ENCODE results near the gene RETREG2.
A peak's percentile ranks its signal among the peaks of the same experiment; 100 is the strongest.

RETREG2 gene

DNA sequence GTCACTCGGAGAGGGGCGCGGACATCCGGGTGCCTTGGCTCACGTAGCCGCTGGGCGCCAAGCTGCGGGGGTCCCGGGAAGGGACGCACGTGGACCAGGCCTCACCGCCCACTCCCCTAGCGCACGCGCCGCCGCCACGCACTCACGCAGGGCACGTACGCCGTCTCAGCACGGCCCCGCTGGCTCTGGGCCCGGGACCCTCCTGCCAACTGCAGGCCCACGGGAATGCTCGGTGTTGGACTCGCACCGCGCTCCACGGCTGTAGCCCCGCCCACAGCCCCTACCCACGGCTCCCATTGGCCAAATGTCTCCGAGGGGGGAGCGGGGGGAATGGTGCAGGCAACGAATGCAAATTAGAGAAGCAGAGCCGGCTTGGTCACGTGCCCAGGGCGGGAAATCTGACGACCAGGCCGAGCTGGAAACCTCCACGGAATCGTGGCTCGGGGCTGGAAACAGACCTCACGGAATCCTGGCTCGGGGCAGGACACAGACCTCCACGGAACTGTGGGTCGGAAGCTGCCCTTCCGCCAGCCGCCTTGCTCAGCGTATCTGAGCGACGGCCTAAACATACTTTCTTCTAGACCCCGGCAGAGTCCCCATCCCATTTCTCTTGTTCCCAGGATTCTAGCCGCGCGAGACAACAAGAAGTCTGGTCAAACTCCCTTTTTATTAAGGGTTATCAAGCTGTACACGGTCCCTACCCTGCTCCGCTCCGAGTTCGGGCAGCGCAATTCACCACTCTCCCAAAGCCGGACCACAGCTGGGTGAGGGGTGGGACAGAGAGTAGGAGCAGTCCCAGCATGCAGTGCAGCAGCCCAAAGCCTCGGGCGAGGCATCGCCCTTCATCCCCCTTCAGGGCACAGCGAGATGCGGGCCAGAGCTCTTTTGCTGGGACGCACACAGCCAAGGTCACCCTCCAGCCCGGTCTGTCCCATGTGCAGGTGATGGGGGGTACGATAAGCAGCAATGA, 40.9 kb downstream of the RETREG2 start, which contains the start of gene ABCB6:
Gene ABCB6 (minus strand): TSS at position 227 of the 970 bp plus-strand sequence. CDS start 285 bp downstream, outside the sequence.
- H3K27ac ChIP-seq (ENCODE audit: low read length), result peak within 1 kb of the TSS; percentile 69
- H3K4me3 ChIP-seq (ENCODE audit: low read depth in 1 of 2, low read length in 2 of 2), result peak within 1 kb of the TSS; percentile 60 to 75
- H3K36me3 ChIP-seq (ENCODE audit: control insufficient read depth in 1 of 2, insufficient read depth in 2 of 2, low read length in 2 of 2), result peaks cover 42 to 75% of the 10 kb centered on the region in 2 donors
- H3K9me3 ChIP-seq (ENCODE audit: control insufficient read depth in 1 of 2, low read length in 2 of 2), result no peaks in the 10 kb centered on the region
- H3K27me3 ChIP-seq (ENCODE audit: low read depth, low read length), result no peaks in the 10 kb centered on the region
- peaks cover 7 to 35% of the 10 kb centered on the region in 2 donors for H3K4me1 ChIP-seq (ENCODE audit: control insufficient read depth in 1 of 2, insufficient read depth in 2 of 2, low read length in 2 of 2)

DNA sequence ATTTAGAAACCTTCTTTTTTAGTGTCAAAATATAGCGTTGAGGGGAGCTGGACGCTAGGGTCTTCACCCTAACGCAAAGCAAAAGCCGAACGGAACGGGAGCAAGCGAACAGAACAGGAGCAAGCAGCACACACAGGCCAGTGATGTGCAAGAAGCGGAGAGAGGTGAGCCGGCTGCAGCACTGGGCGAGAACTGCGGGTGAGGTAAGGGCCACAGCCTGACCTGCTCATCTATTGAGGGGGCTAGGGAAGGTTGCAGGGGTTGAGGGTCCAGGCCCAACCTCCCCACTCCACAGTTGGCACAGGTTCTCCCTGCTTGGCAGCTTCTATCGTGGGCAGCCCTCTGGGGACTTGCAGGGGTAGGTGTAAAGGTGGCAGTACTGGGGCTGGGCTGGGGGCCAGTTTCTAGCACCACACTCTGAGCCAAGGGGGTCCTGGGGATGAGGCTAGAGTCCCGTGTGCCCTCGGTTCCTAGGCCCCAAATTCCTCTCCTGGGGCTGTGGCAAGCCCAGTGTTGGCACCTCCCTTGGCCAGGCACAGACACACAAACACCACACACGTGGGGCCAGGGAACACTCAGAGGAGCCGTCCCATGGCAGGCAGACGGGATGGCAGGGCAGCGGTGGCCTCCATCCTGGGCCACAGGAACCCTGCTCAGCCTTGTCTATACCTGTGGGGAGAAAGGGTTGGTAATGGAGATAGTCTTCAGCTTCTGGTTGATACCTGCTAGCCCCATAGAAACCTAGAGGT, 41.9 kb downstream of the RETREG2 start:
- H3K27me3 ChIP-seq (ENCODE audit: low read depth, low read length), result no peaks in the 10 kb centered on the region
- H3K9me3 ChIP-seq (ENCODE audit: control insufficient read depth in 1 of 2, low read length in 2 of 2), result no peaks in the 10 kb centered on the region
- peaks cover 47 to 76% of the 10 kb centered on the region in 2 donors for H3K36me3 ChIP-seq (ENCODE audit: control insufficient read depth in 1 of 2, insufficient read depth in 2 of 2, low read length in 2 of 2)
- peak overlapping the region in 1 of 2 donors; percentile 75 for H3K4me3 ChIP-seq (ENCODE audit: low read depth in 1 of 2, low read length in 2 of 2)
- H3K27ac ChIP-seq (ENCODE audit: low read length), result peak overlapping the region; percentile 69
- peaks cover 7 to 35% of the 10 kb centered on the region in 2 donors for H3K4me1 ChIP-seq (ENCODE audit: control insufficient read depth in 1 of 2, insufficient read depth in 2 of 2, low read length in 2 of 2)

DNA sequence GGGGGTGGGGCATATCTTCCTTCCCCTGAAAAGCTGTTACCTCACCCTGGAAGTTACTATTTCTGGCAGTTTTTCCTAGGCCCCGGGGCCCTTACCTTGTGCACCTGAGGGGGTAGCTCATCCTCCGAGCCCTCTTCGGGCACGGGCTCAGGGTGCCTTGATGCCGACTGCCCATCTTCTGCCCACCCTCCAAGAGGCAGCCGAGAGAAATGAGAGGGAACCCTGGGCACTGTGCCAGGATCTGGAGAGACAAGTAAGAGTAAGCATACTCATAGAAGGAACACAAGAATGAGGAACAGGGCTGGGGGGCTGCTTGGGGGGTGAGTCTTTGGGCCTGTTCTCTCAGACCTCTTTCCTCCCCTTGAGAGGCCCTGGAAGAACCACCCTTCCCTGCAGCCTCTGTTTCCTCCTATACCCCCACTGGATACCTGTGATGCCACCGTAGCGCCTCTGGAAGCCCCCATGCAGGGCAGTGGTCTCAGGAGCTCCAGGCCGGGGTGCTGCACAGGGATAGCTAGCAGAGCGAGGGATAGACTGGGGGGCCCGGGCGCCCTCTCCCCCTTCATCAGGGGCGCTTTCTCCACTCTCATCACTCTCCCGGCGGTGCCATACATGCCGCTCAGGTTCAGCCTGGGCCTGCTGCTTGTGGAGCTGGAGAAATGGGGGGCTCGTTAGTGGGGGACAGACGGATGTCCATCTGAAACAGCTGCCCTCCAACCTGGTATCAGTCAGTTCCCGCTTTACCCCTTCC, 42.8 kb downstream of the RETREG2 start:
- H3K4me3 ChIP-seq (ENCODE audit: low read depth in 1 of 2, low read length in 2 of 2), result no peak overlapping the region
- H3K9me3 ChIP-seq (ENCODE audit: control insufficient read depth in 1 of 2, low read length in 2 of 2), result no peaks in the 10 kb centered on the region
- no peaks in the 10 kb centered on the region for H3K27me3 ChIP-seq (ENCODE audit: low read depth, low read length)
- no peak overlapping the region for H3K27ac ChIP-seq (ENCODE audit: low read length)
- peaks cover 7 to 35% of the 10 kb centered on the region in 2 donors for H3K4me1 ChIP-seq (ENCODE audit: control insufficient read depth in 1 of 2, insufficient read depth in 2 of 2, low read length in 2 of 2)
- H3K36me3 ChIP-seq (ENCODE audit: control insufficient read depth in 1 of 2, insufficient read depth in 2 of 2, low read length in 2 of 2), result peaks cover 54 to 77% of the 10 kb centered on the region in 2 donors

DNA sequence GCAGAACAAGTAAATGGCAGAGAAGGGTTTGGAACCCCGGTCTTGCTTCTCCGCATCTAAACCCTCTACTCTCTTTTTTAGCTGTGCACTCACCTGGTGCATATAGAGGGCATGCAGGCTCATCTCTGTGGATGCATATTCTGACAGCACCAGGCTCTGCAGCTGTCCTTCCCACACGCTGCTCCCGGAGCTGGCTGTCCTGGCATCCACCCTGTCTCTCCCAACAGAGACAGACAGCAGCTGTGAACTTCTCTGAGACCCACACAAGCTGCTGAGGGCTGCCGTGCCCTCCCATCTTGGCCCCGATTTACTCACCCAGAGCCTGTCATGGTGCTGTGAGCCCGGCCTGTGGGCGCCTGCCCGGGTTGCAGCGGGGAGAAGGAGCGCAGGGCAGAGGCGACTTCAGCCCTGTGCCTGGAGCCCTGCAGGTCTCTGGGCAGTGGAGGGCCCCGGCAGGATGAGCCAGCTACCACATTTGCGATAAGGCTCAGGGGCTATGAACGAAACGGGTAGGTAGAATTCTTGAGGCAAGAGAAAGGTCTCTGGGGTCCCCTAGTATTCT, 44.0 kb downstream of the RETREG2 start:
- Histone ChIP-seq H3K27ac (ENCODE audit: low read length) (no peak overlapping the region), H3K27me3 (ENCODE audit: low read depth, low read length) (no peaks in the 10 kb centered on the region), H3K4me3 (ENCODE audit: low read depth in 1 of 2, low read length in 2 of 2) (no peak overlapping the region), H3K4me1 (ENCODE audit: control insufficient read depth in 1 of 2, insufficient read depth in 2 of 2, low read length in 2 of 2) (peaks cover 7 to 31% of the 10 kb centered on the region in 2 donors), H3K36me3 (ENCODE audit: control insufficient read depth in 1 of 2, insufficient read depth in 2 of 2, low read length in 2 of 2) (peaks cover 55 to 69% of the 10 kb centered on the region in 2 donors), H3K9me3 (ENCODE audit: control insufficient read depth in 1 of 2, low read length in 2 of 2) (no peaks in the 10 kb centered on the region)

DNA sequence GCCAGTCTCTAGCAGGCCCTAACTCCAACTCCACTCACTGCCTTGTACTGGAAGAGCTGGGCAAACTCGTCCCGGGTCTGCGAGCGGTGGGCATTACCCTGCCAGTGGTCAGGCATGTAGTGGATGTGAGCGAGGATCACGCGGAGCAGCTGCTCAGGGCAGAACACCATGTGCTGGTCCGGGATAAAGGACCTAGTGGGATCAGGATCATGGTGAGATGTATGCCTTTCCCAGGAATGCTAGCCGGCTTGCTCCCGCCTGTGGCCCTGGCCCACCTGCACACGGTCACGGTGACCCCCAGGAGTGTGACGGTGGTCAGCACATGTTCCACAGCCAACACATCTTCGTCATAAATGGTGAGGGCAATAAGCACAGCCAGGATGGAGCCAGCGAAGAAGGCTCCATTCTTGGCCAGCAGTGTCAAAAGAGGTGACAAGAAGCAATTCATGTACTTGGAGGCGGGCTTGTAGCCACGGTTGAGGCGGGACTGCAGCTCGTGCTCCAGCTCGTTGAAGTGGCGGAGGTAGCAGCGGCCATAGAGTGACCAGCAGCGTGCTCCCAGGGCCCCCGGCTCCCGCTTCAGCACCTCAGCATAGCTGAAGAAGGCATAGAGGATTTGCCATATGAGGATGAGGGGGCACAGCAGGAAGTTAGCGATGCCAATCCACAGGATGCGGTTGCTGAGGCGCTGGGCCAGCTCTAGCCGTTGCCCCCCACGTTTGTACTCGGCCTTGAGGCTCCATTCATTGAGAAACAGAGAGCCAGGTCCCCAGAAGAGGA, 45.9 kb downstream of the RETREG2 start:
- H3K36me3 ChIP-seq (ENCODE audit: control insufficient read depth in 1 of 2, insufficient read depth in 2 of 2, low read length in 2 of 2), result peaks cover 55 to 62% of the 10 kb centered on the region in 2 donors

DNA sequence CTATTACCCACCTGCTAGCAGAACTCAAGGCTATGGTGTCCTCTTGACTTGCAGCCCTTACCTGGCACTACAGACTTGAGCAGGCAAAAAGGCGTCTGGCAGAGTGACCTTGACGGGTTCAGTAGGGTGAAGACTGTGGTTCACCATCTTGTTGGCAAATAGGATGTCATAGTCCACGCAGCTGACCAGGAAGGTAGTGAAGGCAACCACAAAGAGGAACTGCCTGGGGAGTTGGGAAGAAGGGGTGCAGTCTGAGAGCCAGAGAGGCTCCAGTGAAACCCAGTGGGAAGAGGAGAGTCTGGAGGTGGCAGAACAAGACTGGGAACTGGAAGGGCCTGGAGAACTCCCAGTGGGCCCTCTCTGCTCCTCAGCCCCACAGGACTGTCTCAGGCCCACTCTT, 47.3 kb downstream of the RETREG2 start:
- H3K36me3 ChIP-seq (ENCODE audit: control insufficient read depth in 1 of 2, insufficient read depth in 2 of 2, low read length in 2 of 2), result peaks cover 55% of the 10 kb centered on the region in 2 donors
- peaks cover 10 to 20% of the 10 kb centered on the region in 2 donors for H3K4me1 ChIP-seq (ENCODE audit: control insufficient read depth in 1 of 2, insufficient read depth in 2 of 2, low read length in 2 of 2)
- no peak overlapping the region for H3K4me3 ChIP-seq (ENCODE audit: low read depth in 1 of 2, low read length in 2 of 2)
- no peaks in the 10 kb centered on the region for H3K9me3 ChIP-seq (ENCODE audit: control insufficient read depth in 1 of 2, low read length in 2 of 2)
- no peak overlapping the region for H3K27ac ChIP-seq (ENCODE audit: low read length)
- no peaks in the 10 kb centered on the region for H3K27me3 ChIP-seq (ENCODE audit: low read depth, low read length)

More for the DNA sequence above, 45.9 kb downstream of the RETREG2 start:
- Histone ChIP-seq H3K9me3 (ENCODE audit: control insufficient read depth in 1 of 2, low read length in 2 of 2) (no peaks in the 10 kb centered on the region), H3K4me3 (ENCODE audit: low read depth in 1 of 2, low read length in 2 of 2) (no peak overlapping the region), H3K27ac (ENCODE audit: low read length) (no peak overlapping the region), H3K4me1 (ENCODE audit: control insufficient read depth in 1 of 2, insufficient read depth in 2 of 2, low read length in 2 of 2) (peaks cover 17 to 29% of the 10 kb centered on the region in 2 donors), H3K27me3 (ENCODE audit: low read depth, low read length) (no peaks in the 10 kb centered on the region)

DNA sequence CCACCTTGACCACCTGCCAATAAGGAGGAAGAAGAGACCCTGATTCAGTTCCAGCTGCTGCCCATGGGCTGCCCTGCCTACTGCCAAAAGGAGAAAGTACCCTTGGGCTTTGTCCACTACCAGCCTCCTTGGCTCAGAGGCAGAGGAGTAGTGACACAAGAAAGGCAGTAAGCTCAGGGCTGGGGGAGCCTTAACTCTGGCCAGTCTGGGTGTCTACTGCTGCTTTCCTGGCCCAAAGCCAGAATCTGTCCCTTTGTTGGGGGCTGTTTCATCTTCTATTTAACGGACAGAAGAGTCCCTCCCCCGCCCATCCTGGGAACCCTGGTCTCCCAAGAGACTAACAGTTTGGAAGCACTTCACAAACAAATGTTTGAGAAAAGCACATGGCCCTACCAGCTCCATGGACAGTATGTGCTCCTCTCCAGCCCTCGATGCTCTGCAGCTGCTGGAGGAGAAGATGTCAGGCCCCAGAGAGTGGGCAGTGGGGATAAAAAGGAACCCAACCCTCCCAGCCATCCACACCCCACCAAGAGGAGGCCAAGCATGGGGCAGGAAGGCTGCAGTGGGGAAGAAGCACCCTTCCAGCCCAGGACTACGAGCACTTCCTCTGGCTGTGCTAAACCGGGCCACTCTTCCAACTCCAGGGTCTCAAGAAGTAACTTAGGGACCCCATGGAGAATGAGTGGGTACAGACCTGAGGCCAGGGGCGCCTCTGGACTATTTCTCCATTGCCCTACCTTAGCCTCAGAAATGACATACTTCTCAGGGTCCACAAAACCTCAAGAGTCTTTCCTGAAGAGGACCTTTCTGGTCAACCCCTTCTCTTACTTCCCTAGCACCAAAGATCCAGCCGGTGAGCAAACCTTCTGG, 50.2 kb downstream of the RETREG2 start:
- Histone ChIP-seq H3K9me3 (ENCODE audit: control insufficient read depth in 1 of 2, low read length in 2 of 2) (no peaks in the 10 kb centered on the region), H3K36me3 (ENCODE audit: control insufficient read depth in 1 of 2, insufficient read depth in 2 of 2, low read length in 2 of 2) (peaks cover 43% of the 10 kb centered on the region in 2 donors), H3K27ac (ENCODE audit: low read length) (peak overlapping the region; percentile 90), H3K4me3 (ENCODE audit: low read depth in 1 of 2, low read length in 2 of 2) (peak overlapping the region; percentile 90 to 94), H3K27me3 (ENCODE audit: low read depth, low read length) (no peaks in the 10 kb centered on the region), H3K4me1 (ENCODE audit: control insufficient read depth in 1 of 2, insufficient read depth in 2 of 2, low read length in 2 of 2) (peaks cover 10 to 29% of the 10 kb centered on the region in 2 donors)

DNA sequence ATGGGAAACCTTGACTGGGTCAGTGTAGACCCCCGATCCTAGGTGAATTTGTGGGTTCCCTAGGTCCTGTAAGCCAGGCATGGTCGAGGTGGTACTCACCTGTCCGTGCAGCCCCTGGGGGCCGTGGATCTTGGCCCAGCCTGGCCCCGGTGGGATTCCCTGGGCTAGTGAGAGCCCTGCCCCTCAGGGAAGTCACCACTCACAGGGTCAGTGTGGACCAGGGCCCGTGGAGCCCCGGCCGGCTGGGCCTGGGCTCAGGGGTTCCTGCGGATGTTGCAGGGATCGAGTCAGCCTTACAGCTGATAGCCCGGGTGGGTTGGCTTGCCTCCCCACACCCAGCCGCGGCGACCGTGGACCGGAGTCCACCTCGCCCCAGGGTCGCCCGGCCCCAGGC, 50.8 kb downstream of the RETREG2 start:
- Histone ChIP-seq H3K27me3 (ENCODE audit: low read depth, low read length) (no peaks in the 10 kb centered on the region), H3K27ac (ENCODE audit: low read length) (peak overlapping the region; percentile 90), H3K4me3 (ENCODE audit: low read depth in 1 of 2, low read length in 2 of 2) (peak overlapping the region; percentile 90 to 94), H3K4me1 (ENCODE audit: control insufficient read depth in 1 of 2, insufficient read depth in 2 of 2, low read length in 2 of 2) (peaks cover 10 to 29% of the 10 kb centered on the region in 2 donors), H3K9me3 (ENCODE audit: control insufficient read depth in 1 of 2, low read length in 2 of 2) (no peaks in the 10 kb centered on the region), H3K36me3 (ENCODE audit: control insufficient read depth in 1 of 2, insufficient read depth in 2 of 2, low read length in 2 of 2) (peaks cover 43% of the 10 kb centered on the region in 2 donors)

DNA sequence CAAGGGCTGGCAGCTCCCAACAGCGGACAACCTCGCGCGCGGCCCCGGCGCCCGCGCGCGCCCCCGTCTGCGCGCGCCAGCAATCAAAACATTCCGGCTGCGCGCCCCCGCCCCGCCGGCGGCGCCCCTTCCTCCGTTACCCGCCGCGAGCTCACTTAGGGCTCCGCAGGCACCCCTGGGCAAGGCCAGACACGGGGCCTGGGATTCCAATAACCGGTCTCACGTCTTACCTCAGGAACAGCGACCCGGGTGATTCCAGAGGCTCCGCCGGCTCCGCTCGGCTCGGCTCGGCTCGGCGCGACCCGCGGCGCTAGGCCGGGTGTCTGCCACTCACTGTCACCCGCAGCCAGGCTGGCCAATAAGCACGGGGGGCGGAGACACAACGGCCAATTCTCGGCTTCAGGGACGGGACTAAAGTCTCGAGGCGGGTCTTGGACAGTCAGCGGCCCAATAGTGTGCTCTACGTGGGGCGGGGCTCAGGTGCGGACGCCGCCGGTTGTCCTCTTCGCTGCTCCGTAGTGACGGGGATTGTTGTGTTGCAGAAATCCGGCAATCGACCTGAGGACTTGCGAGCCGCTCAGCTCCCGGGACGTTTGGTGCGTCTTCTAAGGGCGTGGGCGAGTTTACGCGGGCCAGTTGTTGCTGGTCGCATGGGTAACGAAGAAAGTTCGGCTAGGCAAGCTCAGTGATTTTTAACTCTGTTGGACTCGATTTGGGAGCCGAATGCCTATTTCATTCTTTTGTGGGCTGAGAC, 51.4 kb downstream of the RETREG2 start, which contains the start of the genes ANKZF1 and ATG9A:
Gene ANKZF1 (plus strand): TSS at position 502 of the 754 bp plus-strand sequence. CDS start 452 bp downstream, outside the sequence.
Gene ATG9A (minus strand): TSS at position 332 of the 754 bp plus-strand sequence. CDS start 1,612 bp downstream, outside the sequence.
- H3K27me3 ChIP-seq (ENCODE audit: low read depth, low read length), result no peaks in the 10 kb centered on the region
- H3K4me1 ChIP-seq (ENCODE audit: control insufficient read depth in 1 of 2, insufficient read depth in 2 of 2, low read length in 2 of 2), result peaks cover 10 to 29% of the 10 kb centered on the region in 2 donors
- H3K36me3 ChIP-seq (ENCODE audit: control insufficient read depth in 1 of 2, insufficient read depth in 2 of 2, low read length in 2 of 2), result peaks cover 43% of the 10 kb centered on the region in 2 donors

More for the DNA sequence above, 51.4 kb downstream of the RETREG2 start, which contains the start of the genes ANKZF1 and ATG9A:
- Histone ChIP-seq H3K9me3 (ENCODE audit: control insufficient read depth in 1 of 2, low read length in 2 of 2) (no peaks in the 10 kb centered on the region), H3K4me3 (ENCODE audit: low read depth in 1 of 2, low read length in 2 of 2) (peak within 1 kb of the TSS; percentile 90 to 94), H3K27ac (ENCODE audit: low read length) (peak within 1 kb of the TSS; percentile 90)
